HAP-1 (cell line): ENCODE measurements around the gene ITPR2.
"Not testable (repeated sequence)": the region's sequence is repeated elsewhere in the genome, so short reads cannot be mapped to it uniquely, and the experiment has no call there.

Source experiments
- DNase-seq, 2 experiments: peaks; one replicate each; pipeline ENCODE4 v3.0.0-alpha.2; 2016 to 2020; ENCODE audit warnings: low spot score in 2 of 2
- H3K27me3 ChIP-seq: fragments of 250-450 bp; sonication (Bioruptor Pico); 2 replicates; pipeline ENCODE4 v1.5.1; 2020; ENCODE audit warnings: low read depth, mild to moderate bottlenecking, moderate library complexity
- H3K36me3 ChIP-seq: fragments of 250-450 bp; sonication (Bioruptor Pico); replicated peaks from 2 replicates; pipeline ENCODE4 v1.5.1; 2020; ENCODE audit warnings: mild to moderate bottlenecking
- H3K4me1 ChIP-seq: fragments of 250-450 bp; sonication (Bioruptor Pico); 2 replicates; pipeline ENCODE4 v1.5.1; 2020; ENCODE audit warnings: mild to moderate bottlenecking
- H3K4me3 ChIP-seq: fragments of 250-450 bp; sonication (Bioruptor Pico); 2 replicates; pipeline ENCODE4 v1.5.1; 2020; ENCODE audit warnings: mild to moderate bottlenecking, moderate library complexity
- H3K9me3 ChIP-seq: fragments of 250-450 bp; sonication (Bioruptor Pico); 2 replicates; pipeline ENCODE4 v1.5.1; 2020; ENCODE audit warnings: mild to moderate bottlenecking, moderate library complexity
- in situ Hi-C: fragments of 300-500 bp; cut with MboI; formaldehyde crosslinking; loops from 3 replicates; pipeline ENCODE4 v1.14.3; 2020; ENCODE audit warnings: low sequenced_read_pairs, inconsistent platforms, mixed read lengths

Gene ITPR2

DNA sequence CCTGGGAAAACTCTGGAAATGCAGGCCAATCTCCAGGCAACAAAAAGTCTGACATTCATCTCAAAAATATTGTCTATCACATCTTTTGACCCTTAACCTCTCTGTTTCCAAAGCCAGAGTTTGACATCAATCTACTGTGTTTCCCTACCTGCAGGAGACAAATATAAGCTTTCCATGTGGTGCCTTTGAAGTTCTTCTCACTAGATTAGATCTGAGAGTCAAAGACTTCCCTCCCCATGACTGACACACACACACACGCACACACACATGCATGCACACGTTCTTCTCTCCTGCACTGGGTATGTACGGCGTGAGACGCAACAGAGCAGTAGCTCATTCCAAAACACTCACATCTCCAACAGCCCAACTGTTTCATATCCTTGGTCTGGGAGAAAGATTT is 8.1 kb upstream of the ITPR2 start:
- Histone ChIP-seq H3K9me3 (0 out of 2 replicates have a peak, but pooled peaks cover 3% of the 10 kb centered on the region), H3K36me3 (no peaks in the 10 kb centered on the region), H3K4me3 (no peak overlapping the region), H3K27me3 (no peaks in the 10 kb centered on the region), H3K4me1 (peaks cover 3% of the 10 kb centered on the region; the same call in 1 of the 2 replicates)
- in situ Hi-C loops = no loop called here
- DNase-seq = no peak

DNA sequence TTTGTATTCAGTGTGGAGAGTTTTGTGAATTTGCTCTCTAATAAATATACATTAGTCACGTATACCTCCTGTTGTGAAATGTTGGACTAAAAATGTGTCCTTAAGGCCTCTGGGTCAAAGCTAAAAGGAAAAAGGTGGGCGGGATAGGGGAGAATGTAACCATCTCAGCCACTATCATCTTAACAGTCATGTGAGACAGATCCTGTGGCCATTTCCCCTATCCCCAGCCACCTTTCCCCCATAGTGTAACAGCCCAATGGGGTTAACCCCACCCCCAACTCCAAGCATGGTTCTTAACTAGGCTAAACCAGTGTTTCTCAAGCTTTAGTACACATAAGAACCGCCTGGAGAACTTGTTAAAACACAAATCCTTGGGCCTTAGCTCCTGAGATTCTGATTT is 6.5 kb upstream of the ITPR2 start:
- DNase-seq = no peak
- in situ Hi-C loops = loop anchor here (10.0 kb wide), 1 partner anchor 115 kb away; no protein-coding TSS in a partner anchor
- H3K27me3 ChIP-seq = no peaks in the 10 kb centered on the region

DNA sequence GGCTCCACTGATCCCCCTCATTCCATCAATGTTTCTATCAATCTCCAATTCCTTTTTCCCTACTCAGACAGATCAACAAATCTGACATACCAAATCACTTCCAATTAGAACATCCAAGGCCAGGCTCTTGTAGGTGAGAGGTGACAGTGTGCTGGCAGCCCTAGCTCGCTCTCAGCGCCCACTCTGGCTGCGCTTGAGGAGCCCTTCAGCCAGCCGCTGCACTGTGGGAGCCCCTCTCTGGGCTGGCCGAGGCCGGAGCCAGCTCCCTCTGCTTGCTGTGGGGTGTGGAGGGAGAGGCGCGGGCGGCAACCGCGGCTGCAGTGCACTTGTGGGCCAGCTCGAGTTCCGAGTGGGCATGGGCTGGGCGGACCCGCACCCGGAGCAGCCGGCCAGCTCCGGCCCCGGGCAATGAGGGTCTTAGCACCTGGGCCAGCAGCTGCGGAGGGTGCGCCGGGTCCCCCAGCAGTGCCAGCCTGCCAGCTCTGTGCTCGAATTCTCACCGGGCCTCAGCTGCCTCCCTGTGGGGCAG is 6.0 kb upstream of the ITPR2 start:
- Histone ChIP-seq H3K9me3 (0 out of 2 replicates have a peak, but pooled peaks cover 3% of the 10 kb centered on the region), H3K27me3 (no peaks in the 10 kb centered on the region), H3K4me1 (peaks cover 3% of the 10 kb centered on the region), H3K36me3 (no peaks in the 10 kb centered on the region), H3K4me3 (no peak overlapping the region)
- in situ Hi-C loops = loop anchor here (10.0 kb wide), 1 partner anchor 114 kb away; no protein-coding TSS in a partner anchor
- no peak for DNase-seq

More for the DNA sequence above, 6.5 kb upstream of the ITPR2 start:
- Histone ChIP-seq H3K36me3 (no peaks in the 10 kb centered on the region), H3K9me3 (0 out of 2 replicates have a peak, but pooled peaks cover 3% of the 10 kb centered on the region), H3K4me1 (no peaks in the 10 kb centered on the region), H3K4me3 (no peak overlapping the region)

DNA sequence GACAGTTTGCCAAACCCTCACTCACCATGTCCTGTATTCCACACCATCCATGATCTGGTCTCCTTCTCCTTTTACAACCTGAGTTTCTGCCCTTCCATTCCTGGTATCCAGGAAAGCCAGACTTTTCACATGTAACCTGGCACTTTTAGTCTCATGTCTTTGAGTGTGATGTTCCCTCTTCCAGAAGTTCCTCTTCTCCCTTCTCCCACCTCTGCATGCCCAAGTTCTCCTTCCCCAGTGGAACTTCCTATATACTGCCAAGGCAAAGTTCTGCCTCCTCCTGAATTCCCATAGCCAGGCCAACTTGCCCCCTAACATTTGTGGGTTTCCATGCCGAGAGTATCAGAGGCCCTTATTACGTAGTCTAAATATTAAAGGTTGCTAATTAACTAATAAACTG is 3.2 kb upstream of the ITPR2 start:
- Histone ChIP-seq H3K27me3 (no peaks in the 10 kb centered on the region), H3K4me1 (peaks cover 9% of the 10 kb centered on the region), H3K4me3 (no peak overlapping the region), H3K9me3 (0 out of 2 replicates have a peak, but pooled peaks cover 3% of the 10 kb centered on the region), H3K36me3 (no peaks in the 10 kb centered on the region)
- in situ Hi-C loops = loop anchor here (10.0 kb wide), 1 partner anchor 111 kb away; no protein-coding TSS in a partner anchor
- no peak for DNase-seq

DNA sequence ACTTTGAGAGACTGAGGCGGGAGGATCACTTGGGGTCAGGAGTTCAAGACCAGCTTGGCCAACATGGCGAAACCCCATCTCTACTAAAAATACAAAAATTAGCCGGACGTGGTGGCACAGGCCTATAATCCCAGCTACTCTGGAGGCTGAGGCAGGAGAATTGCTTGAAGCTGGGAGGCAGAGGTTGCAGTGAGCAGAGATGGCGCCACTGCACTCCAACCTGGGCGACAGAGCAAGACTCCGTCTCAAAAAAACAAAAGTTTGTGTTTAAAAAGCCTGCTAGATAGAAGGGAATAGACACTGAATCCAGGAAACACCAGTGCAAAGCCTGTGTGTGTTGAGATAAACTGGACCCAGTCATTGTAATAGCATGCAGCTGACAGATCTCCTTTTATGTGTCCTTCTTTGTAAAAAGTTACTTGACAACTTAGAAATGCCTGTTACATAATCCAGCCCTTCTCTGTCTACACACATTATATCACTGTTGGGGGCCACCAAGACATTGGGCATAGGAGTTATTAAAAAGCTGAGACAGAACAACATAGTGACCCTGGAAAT is 1.6 kb upstream of the ITPR2 start:
- not testable (repeated sequence) for DNase-seq

DNA sequence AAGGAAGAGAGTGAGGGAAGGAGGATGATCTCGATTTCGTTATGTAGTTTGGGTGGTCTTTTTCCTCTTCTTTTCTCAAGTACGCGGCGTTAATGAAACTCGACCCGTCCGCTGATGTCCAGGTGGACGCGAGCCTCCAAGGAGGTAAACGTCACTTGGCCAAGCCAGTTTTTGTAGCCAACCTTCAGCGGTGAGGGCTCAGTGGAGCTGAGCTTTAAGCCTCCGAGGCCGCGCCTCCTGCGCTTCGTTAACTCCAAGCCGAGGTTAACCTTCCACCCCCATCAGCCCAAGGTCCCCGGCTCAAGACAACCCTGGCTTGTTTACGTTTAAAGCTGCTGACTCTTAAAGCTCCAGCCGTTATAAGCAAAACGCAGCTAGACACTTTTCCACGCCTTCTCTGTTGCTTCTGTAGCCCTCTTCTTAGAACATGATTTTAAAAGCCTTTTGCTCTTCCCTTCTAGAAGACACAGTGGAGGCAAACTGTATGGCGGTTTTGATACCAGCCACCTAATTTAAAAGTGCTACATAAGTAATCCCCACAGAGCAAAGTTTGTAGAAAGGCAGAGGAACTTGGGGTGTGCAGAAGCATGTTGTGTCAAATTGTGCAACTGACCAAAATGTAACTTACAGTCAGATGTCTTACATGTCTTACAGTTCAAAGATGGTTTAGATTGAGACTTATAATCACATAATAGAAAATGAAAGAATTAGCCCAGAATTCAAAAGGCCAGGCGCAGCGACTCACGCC is 923 bp upstream of the ITPR2 start:
- no peaks in the 10 kb centered on the region for H3K36me3 ChIP-seq
- peak overlapping the region; percentile 70 for H3K4me3 ChIP-seq
- no peaks in the 10 kb centered on the region for H3K27me3 ChIP-seq
- H3K4me1 ChIP-seq = peaks cover 17% of the 10 kb centered on the region
- in situ Hi-C loops = loop anchor here (10.0 kb wide), 1 partner anchor 109 kb away; no protein-coding TSS in a partner anchor
- peak; percentile 49 to 76 for DNase-seq
- 0 out of 2 replicates have a peak, but pooled peaks cover 3% of the 10 kb centered on the region for H3K9me3 ChIP-seq

More for the DNA sequence above, 1.6 kb upstream of the ITPR2 start:
- in situ Hi-C loops = loop anchor here (10.0 kb wide), 1 partner anchor 110 kb away; no protein-coding TSS in a partner anchor
- H3K4me1 ChIP-seq = peaks cover 17% of the 10 kb centered on the region
- not testable (repeated sequence) for H3K9me3 ChIP-seq, H3K4me3 ChIP-seq, H3K27me3 ChIP-seq, H3K36me3 ChIP-seq

DNA sequence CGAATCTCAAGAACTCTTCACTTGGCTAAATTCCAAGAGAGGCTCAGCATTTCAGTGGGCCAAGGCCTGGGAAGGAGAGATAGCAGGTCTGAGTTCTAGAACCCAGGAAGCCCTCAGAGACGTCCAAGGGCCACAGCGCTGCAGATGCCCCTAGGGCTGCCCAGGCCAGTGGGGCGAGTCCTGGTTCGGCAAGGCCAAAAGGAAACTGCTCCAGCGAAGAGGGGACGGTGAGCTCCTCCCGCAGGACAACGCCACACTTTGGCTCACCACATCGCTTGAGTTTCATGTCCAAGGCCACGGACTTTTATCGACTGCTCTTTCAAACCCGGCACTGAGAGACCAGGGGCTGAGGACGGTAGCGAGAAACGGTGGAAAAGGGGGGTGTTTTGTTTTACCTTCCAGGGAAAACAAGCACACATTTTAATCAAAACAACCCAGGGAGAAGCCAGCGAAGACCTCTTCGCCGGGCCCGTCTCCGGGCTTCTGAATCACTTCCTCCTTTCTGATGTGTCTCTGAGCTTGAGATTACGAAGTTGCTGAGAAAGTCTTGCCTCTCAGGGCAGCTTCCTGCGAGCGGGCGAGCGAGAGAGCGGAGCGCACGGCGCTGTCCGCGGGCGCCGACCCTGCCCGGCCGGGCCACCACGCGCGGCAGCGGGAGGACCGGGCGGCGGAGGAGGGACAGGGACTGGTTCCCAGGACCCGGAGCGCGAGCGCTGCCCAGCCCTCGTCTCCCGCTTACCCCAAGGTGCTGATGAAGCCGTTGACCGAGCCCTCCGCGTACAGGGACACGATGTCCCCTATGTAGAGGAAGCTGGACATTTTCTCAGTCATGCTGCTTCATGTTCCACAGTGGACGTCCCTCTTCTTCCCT is 808 bp downstream of the ITPR2 start:
- DNase-seq = peak; percentile 51 to 64
- H3K9me3 ChIP-seq = no peaks in the 10 kb centered on the region
- no peaks in the 10 kb centered on the region for H3K27me3 ChIP-seq
- H3K4me3 ChIP-seq = peak overlapping the region; percentile 70
- in situ Hi-C loops = loop anchor here (10.0 kb wide), 1 partner anchor 107 kb away; no protein-coding TSS in a partner anchor
- H3K4me1 ChIP-seq = peaks cover 20% of the 10 kb centered on the region
- H3K36me3 ChIP-seq = no peaks in the 10 kb centered on the region

DNA sequence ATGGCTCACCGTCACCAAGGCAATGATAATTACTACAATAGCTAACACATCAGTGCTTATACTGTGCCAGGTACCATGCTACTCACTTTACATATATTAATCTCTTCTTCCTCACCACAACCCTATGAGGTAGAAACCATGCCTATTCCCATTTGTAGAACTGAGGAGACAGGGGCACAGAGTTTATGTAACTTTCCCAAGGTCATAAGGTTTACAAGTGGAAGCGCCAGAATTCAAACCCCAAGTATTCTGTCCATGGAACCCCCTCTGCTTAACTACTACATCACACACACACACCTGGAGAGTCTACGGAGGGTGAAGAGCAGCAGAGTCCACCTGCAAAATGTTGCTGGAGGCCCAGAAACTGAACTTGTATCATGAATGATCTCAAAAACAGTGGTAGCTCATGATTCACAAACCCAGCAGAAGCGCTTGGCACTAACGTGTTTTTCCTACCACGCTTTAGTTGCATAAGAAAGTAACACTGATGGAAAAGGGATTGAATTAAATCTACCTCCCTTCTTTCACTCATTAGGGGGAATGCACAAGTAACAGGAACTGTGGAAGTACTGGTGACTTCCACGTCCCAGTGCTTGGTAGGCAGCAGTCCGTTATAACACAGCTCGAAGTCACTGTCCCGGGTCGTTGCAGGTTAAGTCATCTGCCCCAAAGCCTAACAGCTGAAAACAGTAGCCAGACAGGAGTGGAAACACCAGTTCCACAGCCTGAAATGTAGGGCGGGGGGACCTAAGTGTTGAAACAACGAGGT is 2.0 kb downstream of the ITPR2 start:
- in situ Hi-C loops = loop anchor here (10.0 kb wide), 1 partner anchor 106 kb away; no protein-coding TSS in a partner anchor
- no peaks in the 10 kb centered on the region for H3K36me3 ChIP-seq
- no peaks in the 10 kb centered on the region for H3K9me3 ChIP-seq
- peak overlapping the region; percentile 21 for H3K4me3 ChIP-seq
- H3K27me3 ChIP-seq = no peaks in the 10 kb centered on the region
- DNase-seq = peak; percentile 4 to 29
- H3K4me1 ChIP-seq = peaks cover 20% of the 10 kb centered on the region

DNA sequence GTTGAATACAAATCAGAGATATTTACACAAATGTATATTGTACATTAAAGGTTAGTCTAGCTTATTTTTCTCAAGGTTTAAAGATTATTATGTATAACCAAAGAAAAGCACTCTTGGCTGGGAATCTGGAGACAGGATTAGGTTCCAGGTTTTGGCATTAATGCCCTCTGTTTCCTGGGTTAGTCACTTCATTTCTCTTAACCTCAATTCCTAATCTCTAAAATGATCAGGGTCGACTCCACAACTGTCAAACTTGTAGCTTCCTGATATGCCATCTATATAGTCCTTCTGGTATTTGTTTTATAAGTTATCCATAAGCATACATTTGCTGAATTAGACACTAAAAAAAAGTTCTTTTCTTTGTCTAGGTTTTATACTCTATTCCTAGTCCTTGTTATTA is 2.6 kb downstream of the ITPR2 start:
- no peaks in the 10 kb centered on the region for H3K36me3 ChIP-seq
- DNase-seq = no peak
- no peaks in the 10 kb centered on the region for H3K27me3 ChIP-seq
- no peaks in the 10 kb centered on the region for H3K9me3 ChIP-seq
- in situ Hi-C loops = loop anchor here (10.0 kb wide), 1 partner anchor 106 kb away; no protein-coding TSS in a partner anchor
- H3K4me1 ChIP-seq = peaks cover 20% of the 10 kb centered on the region
- H3K4me3 ChIP-seq = no peak overlapping the region

DNA sequence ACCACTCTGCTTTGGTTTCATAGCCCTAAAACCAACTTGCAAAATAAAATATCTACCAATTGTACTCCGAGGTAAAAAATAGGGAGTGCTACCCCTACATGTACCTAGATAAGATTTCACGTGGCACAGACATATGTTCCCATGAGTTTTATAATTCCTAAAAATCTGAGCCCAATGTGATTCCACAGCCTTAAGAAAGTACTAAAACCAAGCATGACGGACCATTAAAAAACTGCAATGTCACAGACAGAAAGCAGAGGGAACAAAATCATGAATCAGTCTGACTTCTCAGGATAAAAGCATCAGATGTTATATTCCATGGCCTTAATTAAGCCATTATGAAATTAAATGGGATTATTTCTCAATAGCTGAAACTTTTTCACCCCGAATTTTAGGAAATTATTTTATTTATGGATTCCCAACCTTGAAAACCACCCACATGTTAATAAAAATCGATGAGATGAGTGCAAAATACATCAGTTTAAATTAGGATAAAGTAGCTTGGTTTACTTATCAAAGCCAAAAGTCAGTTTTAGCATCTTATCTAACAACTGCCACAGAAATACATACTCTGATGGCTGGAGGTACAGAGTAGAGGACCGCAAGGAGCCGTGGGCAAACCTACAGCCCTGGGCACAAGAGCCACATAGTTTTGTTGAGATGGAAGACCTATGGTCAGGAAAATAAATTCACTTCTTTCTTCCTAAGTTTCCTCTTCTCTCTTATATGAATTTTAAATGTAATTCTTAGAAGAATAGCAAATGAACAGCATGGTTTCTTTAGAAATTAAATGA is 4.5 kb downstream of the ITPR2 start:
- no peaks in the 10 kb centered on the region for H3K27me3 ChIP-seq
- no peak overlapping the region for H3K4me3 ChIP-seq
- peaks cover 12% of the 10 kb centered on the region for H3K4me1 ChIP-seq

DNA sequence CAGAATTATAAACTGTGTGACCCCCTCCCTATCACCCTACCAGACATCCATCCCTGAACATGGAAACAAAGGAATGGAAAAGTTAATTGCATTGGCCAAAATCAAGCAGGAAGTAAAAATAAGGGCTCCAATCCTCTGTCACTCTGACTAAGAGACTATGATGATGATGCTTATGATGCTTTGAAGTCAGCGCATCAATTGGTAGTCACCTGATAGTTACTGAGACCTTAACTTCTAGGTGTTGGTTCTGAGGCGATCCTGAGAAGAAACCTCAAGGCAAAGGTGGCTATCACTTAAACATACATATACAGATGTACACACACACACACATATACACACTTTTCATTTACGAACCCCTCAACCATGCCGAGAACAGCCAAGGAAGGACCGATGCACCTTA is 6.6 kb downstream of the ITPR2 start:
- Histone ChIP-seq H3K36me3 (no peaks in the 10 kb centered on the region), H3K4me3 (no peak overlapping the region), H3K9me3 (no peaks in the 10 kb centered on the region), H3K4me1 (peaks cover 16% of the 10 kb centered on the region), H3K27me3 (no peaks in the 10 kb centered on the region)
- in situ Hi-C loops = no loop called here
- DNase-seq = no peak

More for the DNA sequence above, 4.5 kb downstream of the ITPR2 start:
- no peak for DNase-seq
- in situ Hi-C loops = no loop called here
- Histone ChIP-seq H3K36me3 (no peaks in the 10 kb centered on the region), H3K9me3 (no peaks in the 10 kb centered on the region)

DNA sequence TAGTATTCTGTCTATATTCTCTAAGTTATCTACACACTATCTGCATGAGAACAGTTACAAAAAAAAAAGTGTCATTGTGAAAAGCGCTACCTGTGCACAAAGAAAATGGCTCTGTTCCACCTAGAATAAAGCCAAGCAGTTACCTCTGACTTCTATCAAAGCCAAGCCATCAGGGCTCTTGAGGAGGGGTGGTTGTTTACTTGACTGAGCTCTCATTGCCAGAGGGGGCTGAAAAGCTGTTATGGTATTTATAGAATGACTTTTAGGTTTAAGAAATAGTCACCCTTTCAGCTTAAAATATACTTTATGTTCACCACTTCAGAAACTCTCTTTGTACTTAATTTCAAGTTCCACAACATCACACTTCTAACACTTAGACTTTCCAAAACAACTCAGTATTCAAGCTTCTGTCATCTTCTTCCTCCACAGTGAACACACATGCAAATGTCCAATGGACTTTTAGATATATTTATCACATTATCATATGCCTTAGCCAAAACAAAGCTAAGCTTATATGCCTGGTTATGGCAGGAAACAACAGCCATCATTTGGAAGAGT is 7.5 kb downstream of the ITPR2 start:
- no peaks in the 10 kb centered on the region for H3K27me3 ChIP-seq
- no peak for DNase-seq
- no peak overlapping the region for H3K4me3 ChIP-seq
- peaks cover 13% of the 10 kb centered on the region for H3K4me1 ChIP-seq
- no peaks in the 10 kb centered on the region for H3K9me3 ChIP-seq
- H3K36me3 ChIP-seq = no peaks in the 10 kb centered on the region
- in situ Hi-C loops = no loop called here
